Glutamatergic neuron (in vitro differentiated cells): ENCODE results near the gene SNRPD3. TPM values are rescaled to one million over a fixed set of nuclear protein-coding genes. Genes with fewer than 3 reads are reported as not detected.
"Not testable (repeated sequence)": the region's sequence is repeated elsewhere in the genome, so short reads cannot be mapped to it uniquely, and the experiment has no call there.

Experiments
- DNase-seq: peaks from one replicate; pipeline ENCODE4 v3.0.0; 2022
- H3K27ac Mint-ChIP-seq: one replicate; pipeline ENCODE4 v1.8.0; 2020; ENCODE audit warnings: mild to moderate bottlenecking, mixed read lengths, inconsistent platforms; ENCODE audit not compliant: unreplicated experiment
- H3K27me3 Mint-ChIP-seq: one replicate; pipeline ENCODE4 v1.8.0; 2020; ENCODE audit warnings: mild to moderate bottlenecking, moderate library complexity, mixed read lengths, inconsistent platforms; ENCODE audit not compliant: unreplicated experiment
- H3K36me3 Mint-ChIP-seq: one replicate; pipeline ENCODE4 v1.8.0; 2020; ENCODE audit warnings: mild to moderate bottlenecking, mixed read lengths, inconsistent platforms; ENCODE audit not compliant: unreplicated experiment
- H3K4me1 Mint-ChIP-seq: one replicate; pipeline ENCODE4 v1.8.0; 2020; ENCODE audit warnings: mild to moderate bottlenecking, low read depth, mixed read lengths, inconsistent platforms; ENCODE audit not compliant: unreplicated experiment
- H3K4me3 Mint-ChIP-seq: one replicate; pipeline ENCODE4 v1.8.0; 2020; ENCODE audit warnings: mild to moderate bottlenecking, mixed read lengths, inconsistent platforms; ENCODE audit not compliant: unreplicated experiment
- H3K9me3 Mint-ChIP-seq: one replicate; pipeline ENCODE4 v1.8.0; 2020; ENCODE audit warnings: mild to moderate bottlenecking, moderate library complexity, mixed read lengths, inconsistent platforms; ENCODE audit not compliant: unreplicated experiment
- total RNA-seq: library from RNA; stranded (reverse); fragmentation: NEBNext Ultra II Directional; extraction: Animal tissue kit (Norgen Biotek cat#: 25700); gene quantifications from one replicate; pipeline ENCODE4 v1.2.1, GENCODE V29; 2021; ENCODE audit not compliant: unreplicated experiment
- TF ChIP-seq, protein P1 (sequence below): fragments of 200-600 bp; sonication (generic); IDR thresholded peaks from one replicate; pipeline ENCODE4 v1.5.0; 2021; ENCODE audit not compliant: partially characterized antibody, unreplicated experiment

The SNRPD3 gene
- total RNA-seq, 1 donor from 2014 or later, result 86.7 TPM

DNA sequence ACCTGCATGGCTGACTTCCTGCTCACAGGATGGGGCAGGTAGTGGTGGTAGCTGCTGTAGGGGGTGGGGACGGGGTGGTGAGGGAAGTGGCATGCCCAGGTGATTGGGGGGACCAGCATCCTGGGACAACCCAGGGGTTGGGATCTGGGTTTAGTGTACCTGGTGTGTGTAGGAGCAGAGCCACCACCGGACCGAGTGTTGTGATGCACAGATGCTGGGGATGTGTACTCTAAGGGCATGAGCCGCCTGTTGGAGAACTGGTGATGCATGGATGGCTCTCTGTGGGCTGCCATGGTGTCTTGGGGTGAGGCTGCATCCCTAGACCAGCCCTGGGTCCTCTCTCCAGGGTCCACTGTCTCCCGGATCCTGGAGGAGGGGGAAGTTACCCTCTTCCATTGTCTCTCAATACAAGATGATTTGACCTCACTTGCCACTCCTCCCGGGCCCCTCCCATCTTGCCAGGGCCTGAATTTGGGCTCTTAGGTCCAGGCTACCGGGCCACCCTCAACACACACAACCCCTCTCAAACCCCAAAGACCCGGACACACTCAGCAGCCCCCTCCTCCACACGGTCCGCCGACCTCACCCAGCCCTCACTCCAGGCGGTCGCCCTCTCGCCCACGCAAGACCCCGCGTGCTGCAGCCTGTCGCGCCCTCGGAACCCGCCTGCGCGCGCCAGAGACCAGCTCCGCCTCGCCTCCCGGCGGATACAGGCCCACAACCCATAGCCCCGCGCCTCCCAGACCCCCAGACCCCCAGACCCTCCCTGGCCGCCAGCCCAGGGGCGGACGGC lies 36.5 kb downstream of the SNRPD3 start:
- TF ChIP-seq, protein P1, sequence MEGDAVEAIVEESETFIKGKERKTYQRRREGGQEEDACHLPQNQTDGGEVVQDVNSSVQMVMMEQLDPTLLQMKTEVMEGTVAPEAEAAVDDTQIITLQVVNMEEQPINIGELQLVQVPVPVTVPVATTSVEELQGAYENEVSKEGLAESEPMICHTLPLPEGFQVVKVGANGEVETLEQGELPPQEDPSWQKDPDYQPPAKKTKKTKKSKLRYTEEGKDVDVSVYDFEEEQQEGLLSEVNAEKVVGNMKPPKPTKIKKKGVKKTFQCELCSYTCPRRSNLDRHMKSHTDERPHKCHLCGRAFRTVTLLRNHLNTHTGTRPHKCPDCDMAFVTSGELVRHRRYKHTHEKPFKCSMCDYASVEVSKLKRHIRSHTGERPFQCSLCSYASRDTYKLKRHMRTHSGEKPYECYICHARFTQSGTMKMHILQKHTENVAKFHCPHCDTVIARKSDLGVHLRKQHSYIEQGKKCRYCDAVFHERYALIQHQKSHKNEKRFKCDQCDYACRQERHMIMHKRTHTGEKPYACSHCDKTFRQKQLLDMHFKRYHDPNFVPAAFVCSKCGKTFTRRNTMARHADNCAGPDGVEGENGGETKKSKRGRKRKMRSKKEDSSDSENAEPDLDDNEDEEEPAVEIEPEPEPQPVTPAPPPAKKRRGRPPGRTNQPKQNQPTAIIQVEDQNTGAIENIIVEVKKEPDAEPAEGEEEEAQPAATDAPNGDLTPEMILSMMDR, result no peak
- Mint-ChIP-seq H3K4me1 (peaks cover 8% of the 10 kb centered on the region), H3K4me3 (peak overlapping the region; percentile 98), H3K27me3 (peaks cover 5% of the 10 kb centered on the region), H3K27ac (peak overlapping the region; percentile 98), H3K9me3 (peaks cover 6% of the 10 kb centered on the region), H3K36me3 (no peaks in the 10 kb centered on the region)
- DNase-seq, result peak; percentile 53

DNA sequence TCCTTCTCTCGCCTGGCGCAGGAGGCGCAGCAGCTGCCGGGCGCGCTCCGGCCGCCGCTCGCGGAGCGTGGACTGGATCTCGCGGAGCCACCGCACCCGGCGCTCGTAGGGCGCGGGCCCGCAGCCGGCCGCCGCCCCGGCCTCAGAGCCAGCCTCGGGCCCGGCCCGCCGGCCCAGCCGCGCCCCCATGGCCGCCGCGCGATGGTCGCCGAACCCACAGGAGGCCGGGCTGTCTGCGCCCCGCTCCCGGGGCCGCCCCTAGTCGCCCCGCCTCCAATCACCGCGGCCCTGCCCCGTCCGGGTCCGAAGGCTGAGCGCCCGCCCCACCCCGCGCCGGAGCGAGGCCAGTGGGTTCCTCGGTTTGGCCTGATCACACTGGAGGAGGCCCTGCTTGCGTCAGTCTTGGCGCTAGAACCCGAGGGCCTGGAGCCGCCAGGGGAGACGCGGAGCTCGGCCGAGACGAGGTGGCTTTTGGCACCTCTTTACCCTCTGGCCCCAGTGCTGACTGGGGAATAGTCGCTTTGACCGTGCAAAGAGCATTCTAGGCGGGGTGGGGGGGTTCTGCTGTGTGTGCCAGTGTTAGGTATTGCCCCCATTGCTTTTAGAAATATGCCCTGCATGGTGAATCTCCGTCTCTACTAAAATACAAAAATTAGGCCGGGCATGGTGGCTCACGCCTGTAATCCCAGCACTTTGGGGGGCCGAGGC lies 37.2 kb downstream of the SNRPD3 start, which contains the start of gene LRRC75B:
LRRC75B (minus strand) TSS at position 223 of the 708 bp plus-strand sequence; CDS start at position 189, 34 bp downstream.
- peak; percentile 94 for DNase-seq
- Mint-ChIP-seq H3K27me3 (peaks cover 5% of the 10 kb centered on the region), H3K27ac (peak within 1 kb of the TSS; percentile 98), H3K4me1 (peaks cover 8% of the 10 kb centered on the region), H3K4me3 (peak within 1 kb of the TSS; percentile 98), H3K36me3 (no peaks in the 10 kb centered on the region), H3K9me3 (peaks cover 6% of the 10 kb centered on the region)
- TF ChIP-seq, protein P1, result no peak

GRCh38 chr22:24593559-24593835 lies 37.7 kb downstream of the SNRPD3 start:
- not testable (repeated sequence) for H3K9me3 Mint-ChIP-seq, H3K36me3 Mint-ChIP-seq, H3K27me3 Mint-ChIP-seq, DNase-seq, H3K4me1 Mint-ChIP-seq
- Mint-ChIP-seq H3K27ac (peak overlapping the region; percentile 89), H3K4me3 (peak overlapping the region; percentile 83)

GRCh38 chr22:24593836-24594568 lies 38.2 kb downstream of the SNRPD3 start:
- peak overlapping the region; percentile 52 for H3K27ac Mint-ChIP-seq
- no peaks in the 10 kb centered on the region for H3K36me3 Mint-ChIP-seq
- DNase-seq, result no peak
- H3K4me3 Mint-ChIP-seq, result peak overlapping the region; percentile 83
- H3K27me3 Mint-ChIP-seq, result peaks cover 5% of the 10 kb centered on the region
- peaks cover 6% of the 10 kb centered on the region for H3K9me3 Mint-ChIP-seq
- H3K4me1 Mint-ChIP-seq, result peaks cover 8% of the 10 kb centered on the region
- TF ChIP-seq, protein P1, result no peak

DNA sequence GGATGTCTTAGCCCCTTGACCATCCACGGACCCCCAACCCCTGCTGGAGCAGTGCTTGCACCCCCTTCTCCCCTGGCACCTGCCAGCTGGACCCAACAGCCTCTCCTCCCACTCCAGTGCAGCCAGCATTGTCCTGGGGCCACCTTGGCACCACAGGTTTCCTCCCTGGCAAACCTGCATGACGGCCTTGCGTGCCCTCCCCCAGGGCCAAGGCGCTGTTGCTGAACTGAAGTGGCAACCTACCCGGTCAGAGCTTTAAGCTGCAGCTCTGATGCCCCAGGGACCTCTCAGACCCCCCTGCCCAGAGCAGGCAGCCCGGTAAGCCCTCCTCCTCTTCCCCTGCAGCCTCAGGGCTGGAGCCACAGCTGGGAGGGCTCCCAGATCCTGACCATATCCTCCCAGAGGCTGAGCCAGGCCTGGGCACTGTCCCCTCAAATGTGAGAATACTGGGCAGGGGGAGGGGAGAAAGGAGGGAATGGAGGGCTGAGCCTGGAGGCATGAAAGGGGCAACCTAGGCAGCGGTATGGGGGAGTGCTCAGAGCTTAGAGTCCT lies 38.8 kb downstream of the SNRPD3 start:
- no peaks in the 10 kb centered on the region for H3K36me3 Mint-ChIP-seq
- H3K27me3 Mint-ChIP-seq, result peaks cover 7% of the 10 kb centered on the region
- H3K4me3 Mint-ChIP-seq, result no peak overlapping the region
- no peak overlapping the region for H3K27ac Mint-ChIP-seq
- no peak for DNase-seq
- H3K9me3 Mint-ChIP-seq, result peaks cover 6% of the 10 kb centered on the region
- TF ChIP-seq, protein P1, result no peak
- peaks cover 8% of the 10 kb centered on the region for H3K4me1 Mint-ChIP-seq
